ENCODE data around the gene LCNL1. TPM values are rescaled to one million over a fixed set of nuclear protein-coding genes. Genes with fewer than 3 reads are reported as not detected.

LCNL1 gene
- total RNA-seq, 1 donor from 2014 or later: not detected

GRCh38 chr9:136937186-136938001, 45.4 kb upstream of the LCNL1 start:
- no peaks in the 10 kb centered on the region for H3K4me1 ChIP-seq
- TF ChIP-seq EZH2phosphoT487 (IDR thresholded peaks at IDR 0.05) (no peak), EZH2 (IDR thresholded peaks at IDR 0.05) (no peak)
- TF ChIP-seq, protein P1, sequence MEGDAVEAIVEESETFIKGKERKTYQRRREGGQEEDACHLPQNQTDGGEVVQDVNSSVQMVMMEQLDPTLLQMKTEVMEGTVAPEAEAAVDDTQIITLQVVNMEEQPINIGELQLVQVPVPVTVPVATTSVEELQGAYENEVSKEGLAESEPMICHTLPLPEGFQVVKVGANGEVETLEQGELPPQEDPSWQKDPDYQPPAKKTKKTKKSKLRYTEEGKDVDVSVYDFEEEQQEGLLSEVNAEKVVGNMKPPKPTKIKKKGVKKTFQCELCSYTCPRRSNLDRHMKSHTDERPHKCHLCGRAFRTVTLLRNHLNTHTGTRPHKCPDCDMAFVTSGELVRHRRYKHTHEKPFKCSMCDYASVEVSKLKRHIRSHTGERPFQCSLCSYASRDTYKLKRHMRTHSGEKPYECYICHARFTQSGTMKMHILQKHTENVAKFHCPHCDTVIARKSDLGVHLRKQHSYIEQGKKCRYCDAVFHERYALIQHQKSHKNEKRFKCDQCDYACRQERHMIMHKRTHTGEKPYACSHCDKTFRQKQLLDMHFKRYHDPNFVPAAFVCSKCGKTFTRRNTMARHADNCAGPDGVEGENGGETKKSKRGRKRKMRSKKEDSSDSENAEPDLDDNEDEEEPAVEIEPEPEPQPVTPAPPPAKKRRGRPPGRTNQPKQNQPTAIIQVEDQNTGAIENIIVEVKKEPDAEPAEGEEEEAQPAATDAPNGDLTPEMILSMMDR (IDR thresholded peaks at IDR 0.05): no peak
- H3K4me3 ChIP-seq: no peak overlapping the region
- no peaks in the 10 kb centered on the region for H3K36me3 ChIP-seq
- H3K9me3 ChIP-seq (ENCODE audit: low read depth): no peaks in the 10 kb centered on the region
- H3K4me2 ChIP-seq: no peak overlapping the region
- peaks cover 9% of the 10 kb centered on the region for H4K20me1 ChIP-seq (ENCODE audit: low read depth)
- no peaks in the 10 kb centered on the region for H3K9me3 Mint-ChIP-seq
- H3K4me1 Mint-ChIP-seq: peaks cover 3% of the 10 kb centered on the region
- H3K36me3 Mint-ChIP-seq: peaks cover 31% of the 10 kb centered on the region
- DNase-seq (ENCODE audit: low spot score): no peak
- H3K27me3 Mint-ChIP-seq (ENCODE audit: insufficient read depth, low read depth): peaks cover 9% of the 10 kb centered on the region
- H3K27ac Mint-ChIP-seq: no peak overlapping the region
- H3K9ac ChIP-seq: no peak overlapping the region
- no peak overlapping the region for H3K4me3 Mint-ChIP-seq
- no peak overlapping the region for H3K27ac ChIP-seq
- no peaks in the 10 kb centered on the region for H3K79me2 ChIP-seq (ENCODE audit: low read depth)
- peaks cover 4% of the 10 kb centered on the region for H3F3A ChIP-seq (ENCODE audit: low read depth)
- no peaks in the 10 kb centered on the region for H3K27me3 ChIP-seq
- no peak overlapping the region for H2AFZ ChIP-seq (replicated peaks)

DNA sequence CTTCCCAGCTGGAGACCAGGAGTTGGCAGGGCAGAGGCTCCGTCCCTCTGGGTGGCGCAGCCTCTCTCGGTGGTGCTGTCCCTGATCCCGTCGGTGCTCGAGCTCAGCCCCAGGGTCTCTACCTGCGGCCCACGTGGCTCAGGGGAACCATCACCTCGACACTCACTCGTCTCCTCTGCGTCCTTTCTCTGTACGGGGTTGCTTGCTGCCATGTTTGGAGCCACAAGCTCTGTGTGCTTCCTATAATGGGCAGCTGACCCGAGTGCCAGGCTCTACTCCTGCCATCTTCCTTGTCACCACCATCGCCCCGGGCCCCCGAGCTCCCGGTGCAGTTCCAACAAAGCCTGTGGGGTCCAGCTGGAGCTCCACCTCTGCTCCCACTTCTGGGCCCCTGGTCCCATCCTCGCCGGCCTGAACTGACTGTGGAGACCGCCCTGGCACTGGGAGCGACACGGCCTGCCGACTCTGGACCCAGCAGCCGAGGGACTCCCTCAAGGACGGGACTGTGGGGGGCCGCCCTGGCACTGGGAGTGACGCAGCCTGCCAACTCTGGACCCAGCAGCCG, 43.3 kb upstream of the LCNL1 start:
- no peak overlapping the region for H3K27ac Mint-ChIP-seq
- Histone ChIP-seq H3K27me3 (no peaks in the 10 kb centered on the region), H3K4me3 (no peak overlapping the region), H3K36me3 (no peaks in the 10 kb centered on the region), H3K4me2 (no peak overlapping the region), H3K27ac (no peak overlapping the region), H3K4me1 (no peaks in the 10 kb centered on the region), H2AFZ (replicated peaks) (no peak overlapping the region), H4K20me1 (ENCODE audit: low read depth) (peaks cover 25% of the 10 kb centered on the region), H3K9me3 (ENCODE audit: low read depth) (no peaks in the 10 kb centered on the region), H3K79me2 (ENCODE audit: low read depth) (peaks cover 10% of the 10 kb centered on the region), H3F3A (ENCODE audit: low read depth) (peaks cover 4% of the 10 kb centered on the region), H3K9ac (no peak overlapping the region)
- peaks cover 3% of the 10 kb centered on the region for H3K4me1 Mint-ChIP-seq
- no peaks in the 10 kb centered on the region for H3K9me3 Mint-ChIP-seq
- peaks cover 10% of the 10 kb centered on the region for H3K27me3 Mint-ChIP-seq (ENCODE audit: insufficient read depth, low read depth)
- no peak overlapping the region for H3K4me3 Mint-ChIP-seq
- H3K36me3 Mint-ChIP-seq: peaks cover 19% of the 10 kb centered on the region
- no peak for DNase-seq (ENCODE audit: low spot score)
- TF ChIP-seq, protein P1 (IDR thresholded peaks at IDR 0.05): no peak
- no peak for TF ChIP-seq EZH2 (IDR thresholded peaks at IDR 0.05)

DNA sequence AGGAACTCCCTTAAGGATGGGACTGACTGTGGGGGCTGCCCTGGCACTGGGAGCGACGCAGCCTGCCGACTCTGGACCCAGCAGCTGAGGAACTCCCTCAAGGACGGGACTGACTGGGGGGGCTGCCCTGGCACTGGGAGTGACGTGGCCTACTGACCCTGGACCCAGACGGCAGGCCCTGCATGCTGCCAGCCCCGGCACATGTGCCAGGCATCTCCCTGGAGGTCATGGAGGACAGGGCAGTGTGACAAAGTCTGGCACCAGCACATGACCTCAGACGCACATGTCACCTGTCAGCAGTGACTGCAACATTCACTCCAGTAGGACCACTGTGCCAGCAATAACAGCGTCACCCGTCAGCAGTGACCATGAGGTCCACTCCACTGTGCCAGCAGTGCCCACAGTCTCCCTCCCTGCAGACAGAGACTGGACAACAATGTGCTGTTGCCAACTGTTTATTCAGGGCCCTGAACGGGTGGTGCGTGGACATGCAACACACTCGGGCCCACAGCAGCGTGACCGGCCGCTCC, 42.7 kb upstream of the LCNL1 start:
- Histone ChIP-seq H3K4me3 (no peak overlapping the region), H3K4me2 (no peak overlapping the region), H3F3A (ENCODE audit: low read depth) (peaks cover 4% of the 10 kb centered on the region), H3K9ac (no peak overlapping the region), H4K20me1 (ENCODE audit: low read depth) (peaks cover 25% of the 10 kb centered on the region), H3K27ac (no peak overlapping the region), H3K36me3 (no peaks in the 10 kb centered on the region), H3K27me3 (no peaks in the 10 kb centered on the region), H3K9me3 (ENCODE audit: low read depth) (no peaks in the 10 kb centered on the region), H3K79me2 (ENCODE audit: low read depth) (peaks cover 10% of the 10 kb centered on the region), H2AFZ (replicated peaks) (no peak overlapping the region), H3K4me1 (no peaks in the 10 kb centered on the region)
- no peaks in the 10 kb centered on the region for H3K9me3 Mint-ChIP-seq
- no peak overlapping the region for H3K27ac Mint-ChIP-seq
- peaks cover 17% of the 10 kb centered on the region for H3K36me3 Mint-ChIP-seq
- no peak overlapping the region for H3K4me3 Mint-ChIP-seq
- TF ChIP-seq EZH2phosphoT487 (IDR thresholded peaks at IDR 0.05) (no peak), EZH2 (IDR thresholded peaks at IDR 0.05) (no peak)
- TF ChIP-seq, protein P1 (IDR thresholded peaks at IDR 0.05): no peak
- peaks cover 3% of the 10 kb centered on the region for H3K4me1 Mint-ChIP-seq
- peaks cover 10% of the 10 kb centered on the region for H3K27me3 Mint-ChIP-seq (ENCODE audit: insufficient read depth, low read depth)
- no peak for DNase-seq (ENCODE audit: low spot score)
